ENCODE results near the gene KIDINS220.

The KIDINS220 gene

GRCh38 chr2:8756230-8756629 lies 81.2 kb downstream of the KIDINS220 start:
- Histone ChIP-seq H3K9me3 (ENCODE audit: control insufficient read depth, low read length) (peaks cover 23% of the 10 kb centered on the region), H3K4me2 (ENCODE audit: low read length, poor library complexity, severe bottlenecking) (no peak overlapping the region), H2BK15ac (ENCODE audit: low read depth, poor library complexity, severe bottlenecking) (no peak overlapping the region), H4K8ac (ENCODE audit: low read length) (no peak overlapping the region), H3K18ac (ENCODE audit: low read depth in 1 of 2, low read length in 2 of 2) (no peak overlapping the region), H3K14ac (ENCODE audit: low read length in 2 of 2) (no peak overlapping the region), H2BK120ac (ENCODE audit: low read depth, low read length) (no peak overlapping the region), H3K4ac (ENCODE audit: low read depth in 1 of 2, low read length in 2 of 2) (no peak overlapping the region), H3K4me3 (ENCODE audit: insufficient read depth in 1 of 2, low read depth in 1 of 2, low read length in 2 of 2) (no peak overlapping the region), H2BK5ac (ENCODE audit: low read depth, low read length, poor library complexity, severe bottlenecking) (no peak overlapping the region), H4K91ac (ENCODE audit: low read length) (no peak overlapping the region), H2BK12ac (ENCODE audit: low read length in 2 of 2) (no peak overlapping the region), H3K27ac (ENCODE audit: low read length, poor library complexity, severe bottlenecking) (no peak overlapping the region), H3K36me3 (ENCODE audit: control insufficient read depth in 1 of 2, insufficient read depth in 2 of 2, low read depth in 1 of 2, low read length in 2 of 2) (peaks cover 4 to 41% of the 10 kb centered on the region in 2 experiments), H3K9ac (ENCODE audit: low read length) (no peak overlapping the region), H2AFZ (ENCODE audit: low read depth, low read length) (no peak overlapping the region), H2AK5ac (ENCODE audit: low read length, severe bottlenecking) (no peak overlapping the region), H3K4me1 (ENCODE audit: control insufficient read depth, insufficient read depth, low read depth, low read length) (no peaks in the 10 kb centered on the region), H3K79me1 (replicated peaks; ENCODE audit: low read length, poor library complexity, severe bottlenecking) (peaks cover 13% of the 10 kb centered on the region), H3K27me3 (ENCODE audit: control insufficient read depth in 1 of 2, insufficient read depth in 1 of 2, low read length in 2 of 2) (no peaks in the 10 kb centered on the region), H3K23ac (ENCODE audit: low read length in 2 of 2) (no peak overlapping the region)
- no peak for DNase-seq

- Histone ChIP-seq H3K9me3 (ENCODE audit: control insufficient read depth, low read length) (peaks cover 23% of the 10 kb centered on the region), H3K14ac (ENCODE audit: low read length in 2 of 2) (no peak overlapping the region), H3K27me3 (ENCODE audit: control insufficient read depth in 1 of 2, insufficient read depth in 1 of 2, low read length in 2 of 2) (no peaks in the 10 kb centered on the region), H3K4me1 (ENCODE audit: control insufficient read depth, insufficient read depth, low read depth, low read length) (no peaks in the 10 kb centered on the region), H4K91ac (ENCODE audit: low read length) (no peak overlapping the region), H2AFZ (ENCODE audit: low read depth, low read length) (no peak overlapping the region), H2BK5ac (ENCODE audit: low read depth, low read length, poor library complexity, severe bottlenecking) (no peak overlapping the region), H4K8ac (ENCODE audit: low read length) (no peak overlapping the region), H3K36me3 (ENCODE audit: control insufficient read depth in 1 of 2, insufficient read depth in 2 of 2, low read depth in 1 of 2, low read length in 2 of 2) (peaks cover 7 to 49% of the 10 kb centered on the region in 2 experiments), H3K4ac (ENCODE audit: low read depth in 1 of 2, low read length in 2 of 2) (no peak overlapping the region), H2BK120ac (ENCODE audit: low read depth, low read length) (no peak overlapping the region), H2BK12ac (ENCODE audit: low read length in 2 of 2) (no peak overlapping the region), H3K23ac (ENCODE audit: low read length in 2 of 2) (no peak overlapping the region), H3K4me2 (ENCODE audit: low read length, poor library complexity, severe bottlenecking) (no peak overlapping the region), H3K18ac (ENCODE audit: low read depth in 1 of 2, low read length in 2 of 2) (no peak overlapping the region), H3K79me1 (replicated peaks; ENCODE audit: low read length, poor library complexity, severe bottlenecking) (peaks cover 14% of the 10 kb centered on the region), H2AK5ac (ENCODE audit: low read length, severe bottlenecking) (no peak overlapping the region), H3K27ac (ENCODE audit: low read length, poor library complexity, severe bottlenecking) (no peak overlapping the region), H3K9ac (ENCODE audit: low read length) (peak overlapping the region; percentile 77), H3K4me3 (ENCODE audit: insufficient read depth in 1 of 2, low read depth in 1 of 2, low read length in 2 of 2) (no peak overlapping the region), H2BK15ac (ENCODE audit: low read depth, poor library complexity, severe bottlenecking) (no peak overlapping the region)
- no peak for DNase-seq
These were observed 83.2 kb downstream of the KIDINS220 start for GRCh38 chr2:8754106-8754776.

GRCh38 chr2:8753609-8754008 lies 83.8 kb downstream of the KIDINS220 start:
- Histone ChIP-seq H3K9ac (ENCODE audit: low read length) (peak overlapping the region; percentile 77), H3K79me1 (replicated peaks; ENCODE audit: low read length, poor library complexity, severe bottlenecking) (peaks cover 14% of the 10 kb centered on the region), H3K18ac (ENCODE audit: low read depth in 1 of 2, low read length in 2 of 2) (no peak overlapping the region), H2AFZ (ENCODE audit: low read depth, low read length) (no peak overlapping the region), H3K4me1 (ENCODE audit: control insufficient read depth, insufficient read depth, low read depth, low read length) (no peaks in the 10 kb centered on the region), H3K4ac (ENCODE audit: low read depth in 1 of 2, low read length in 2 of 2) (no peak overlapping the region), H2BK15ac (ENCODE audit: low read depth, poor library complexity, severe bottlenecking) (no peak overlapping the region), H2BK12ac (ENCODE audit: low read length in 2 of 2) (no peak overlapping the region), H3K27me3 (ENCODE audit: control insufficient read depth in 1 of 2, insufficient read depth in 1 of 2, low read length in 2 of 2) (no peaks in the 10 kb centered on the region), H3K36me3 (ENCODE audit: control insufficient read depth in 1 of 2, insufficient read depth in 2 of 2, low read depth in 1 of 2, low read length in 2 of 2) (peaks cover 7 to 42% of the 10 kb centered on the region in 2 experiments), H2BK5ac (ENCODE audit: low read depth, low read length, poor library complexity, severe bottlenecking) (no peak overlapping the region), H3K9me3 (ENCODE audit: control insufficient read depth, low read length) (peaks cover 16% of the 10 kb centered on the region), H3K23ac (ENCODE audit: low read length in 2 of 2) (no peak overlapping the region), H3K4me3 (ENCODE audit: insufficient read depth in 1 of 2, low read depth in 1 of 2, low read length in 2 of 2) (no peak overlapping the region), H2BK120ac (ENCODE audit: low read depth, low read length) (no peak overlapping the region), H4K8ac (ENCODE audit: low read length) (no peak overlapping the region), H3K14ac (ENCODE audit: low read length in 2 of 2) (no peak overlapping the region), H2AK5ac (ENCODE audit: low read length, severe bottlenecking) (no peak overlapping the region), H3K27ac (ENCODE audit: low read length, poor library complexity, severe bottlenecking) (no peak overlapping the region), H4K91ac (ENCODE audit: low read length) (no peak overlapping the region), H3K4me2 (ENCODE audit: low read length, poor library complexity, severe bottlenecking) (no peak overlapping the region)
- DNase-seq = no peak
- no CpG with 5 or more reads among the region's 3 CpGs for WGBS

- Histone ChIP-seq H2BK120ac (ENCODE audit: low read depth, low read length) (no peak overlapping the region), H3K36me3 (ENCODE audit: control insufficient read depth in 1 of 2, insufficient read depth in 2 of 2, low read depth in 1 of 2, low read length in 2 of 2) (peaks cover 5 to 44% of the 10 kb centered on the region in 2 experiments), H3K4me2 (ENCODE audit: low read length, poor library complexity, severe bottlenecking) (no peak overlapping the region), H3K4ac (ENCODE audit: low read depth in 1 of 2, low read length in 2 of 2) (no peak overlapping the region), H3K23ac (ENCODE audit: low read length in 2 of 2) (no peak overlapping the region), H4K91ac (ENCODE audit: low read length) (no peak overlapping the region), H2AK5ac (ENCODE audit: low read length, severe bottlenecking) (no peak overlapping the region), H2BK5ac (ENCODE audit: low read depth, low read length, poor library complexity, severe bottlenecking) (no peak overlapping the region), H2BK15ac (ENCODE audit: low read depth, poor library complexity, severe bottlenecking) (no peak overlapping the region), H3K27me3 (ENCODE audit: control insufficient read depth in 1 of 2, insufficient read depth in 1 of 2, low read length in 2 of 2) (no peaks in the 10 kb centered on the region), H3K4me1 (ENCODE audit: control insufficient read depth, insufficient read depth, low read depth, low read length) (no peaks in the 10 kb centered on the region), H3K18ac (ENCODE audit: low read depth in 1 of 2, low read length in 2 of 2) (no peak overlapping the region), H3K9me3 (ENCODE audit: control insufficient read depth, low read length) (peaks cover 11% of the 10 kb centered on the region), H3K27ac (ENCODE audit: low read length, poor library complexity, severe bottlenecking) (no peak overlapping the region), H2AFZ (ENCODE audit: low read depth, low read length) (no peak overlapping the region), H3K9ac (ENCODE audit: low read length) (no peak overlapping the region), H3K79me1 (replicated peaks; ENCODE audit: low read length, poor library complexity, severe bottlenecking) (peaks cover 12% of the 10 kb centered on the region), H4K8ac (ENCODE audit: low read length) (no peak overlapping the region), H2BK12ac (ENCODE audit: low read length in 2 of 2) (no peak overlapping the region), H3K4me3 (ENCODE audit: insufficient read depth in 1 of 2, low read depth in 1 of 2, low read length in 2 of 2) (no peak overlapping the region), H3K14ac (ENCODE audit: low read length in 2 of 2) (no peak overlapping the region)
- WGBS = 95% methylated on average over 3 of the region's 4 CpGs
- DNase-seq = no peak
These were observed 85.0 kb downstream of the KIDINS220 start for GRCh38 chr2:8752385-8752784.
